ENCODE measurements around the gene CLDN15. TPM values are rescaled to one million over a fixed set of nuclear protein-coding genes. Genes with fewer than 3 reads are reported as not detected.
"Not testable (repeated sequence)": the region's sequence is repeated elsewhere in the genome, so short reads cannot be mapped to it uniquely, and the experiment has no call there.

Gene CLDN15
- polyA plus RNA-seq, 3 donors = 19.3 TPM; not detected in 2

DNA sequence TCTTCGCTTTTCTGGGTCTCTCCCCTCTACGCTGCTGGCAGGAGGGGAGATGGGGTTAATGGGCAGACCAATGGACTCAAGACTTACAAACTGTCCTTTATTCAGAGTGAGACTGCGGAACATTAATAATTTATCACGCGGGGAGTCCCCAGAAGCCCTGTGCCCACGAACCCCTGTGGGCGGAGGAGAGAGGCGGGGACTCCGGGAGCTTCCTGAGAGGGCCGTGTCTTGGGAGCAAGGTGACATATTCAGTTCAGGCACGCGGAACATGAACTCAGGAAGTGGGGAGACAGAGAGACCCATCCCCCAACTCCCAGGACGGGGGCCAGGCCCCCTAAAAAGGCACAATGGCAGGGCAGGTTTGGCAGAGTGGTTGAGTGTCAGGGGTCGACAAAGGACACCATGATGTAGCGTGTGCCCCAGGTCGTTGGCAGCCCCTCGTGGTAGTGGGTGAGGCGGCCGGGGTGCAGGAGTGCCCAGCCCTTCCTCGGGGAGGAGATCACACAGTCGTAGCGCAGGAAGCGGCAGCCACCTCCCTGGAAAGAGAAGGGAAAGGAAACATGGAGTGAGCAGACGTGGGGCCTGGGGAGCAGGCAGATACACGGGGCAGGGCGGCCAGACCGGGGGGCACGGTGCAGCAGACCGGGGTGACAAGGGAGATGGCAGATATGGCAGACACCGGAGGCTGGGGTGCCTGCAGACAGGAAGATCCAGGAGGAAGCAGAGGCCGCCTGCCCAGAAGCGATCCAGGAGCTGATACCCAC, 31.5 kb downstream of the CLDN15 start:
- intact Hi-C loops (cut with micrococcal nuclease) = no loop called here
- no peak overlapping the region for H3K4me3 Mint-ChIP-seq
- WGBS (ENCODE audit: insufficient coverage) = 93% methylated on average over 23 of the region's 32 CpGs

DNA sequence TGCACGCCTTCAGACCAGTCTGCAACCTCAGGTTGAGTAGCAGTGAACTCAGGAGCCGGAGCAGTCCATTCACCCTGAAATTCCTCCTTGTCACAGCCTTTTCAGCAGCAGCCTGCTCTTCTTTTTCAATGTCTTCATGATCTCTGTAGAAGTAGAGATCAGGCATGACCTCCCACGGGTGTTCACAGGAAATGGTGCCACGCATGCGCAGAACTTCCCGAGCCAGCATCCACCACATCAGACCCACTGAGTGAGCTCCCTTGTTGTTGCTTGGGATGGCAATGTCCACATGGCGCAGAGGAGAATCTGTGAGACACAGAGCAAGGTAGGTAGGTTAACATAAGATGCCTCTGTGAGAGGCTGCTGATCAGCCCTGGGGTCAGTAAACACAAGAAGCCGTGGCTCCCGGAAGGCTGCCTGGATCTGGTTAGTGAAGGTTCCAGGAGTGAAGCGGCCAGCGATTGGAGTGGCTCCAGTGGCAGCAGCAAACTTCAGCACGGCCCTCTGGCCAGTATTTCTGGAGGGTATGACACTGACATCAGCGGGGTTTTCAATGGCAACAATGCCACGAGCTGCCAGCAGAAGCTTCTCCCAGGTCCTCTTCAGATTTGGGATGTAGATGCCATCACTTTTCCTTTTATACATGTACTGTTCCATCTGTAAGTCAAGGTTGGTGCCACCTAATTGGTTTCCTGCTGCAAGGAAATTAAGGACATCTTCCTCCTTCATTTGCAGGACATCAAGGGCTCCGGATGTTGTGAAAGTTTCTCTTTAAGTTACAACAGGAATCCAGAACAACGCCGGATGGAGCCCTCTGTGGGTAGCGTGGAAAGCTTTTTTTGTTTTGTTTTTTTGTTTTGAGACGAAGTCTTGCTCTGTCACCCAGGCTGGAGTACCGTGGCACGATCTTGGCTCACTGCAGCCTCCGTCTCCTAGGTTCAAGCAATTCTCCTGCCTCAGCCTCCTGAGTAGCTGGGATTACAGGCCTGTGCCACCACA, 33.6 kb downstream of the CLDN15 start:
- intact Hi-C loops (cut with micrococcal nuclease); H2AFZ ChIP-seq (ENCODE audit: insufficient read depth, low read depth, low read length, poor library complexity, severe bottlenecking): not testable (repeated sequence)
- DNase-seq = peak; percentile 42 to 66 (median 63)

More for the DNA sequence above, 31.5 kb downstream of the CLDN15 start:
- Mint-ChIP-seq H3K36me3 (peaks cover 43 to 66% of the 10 kb centered on the region in 2 donors), H3K27ac (peak overlapping the region in 3 of 7 donors; percentile 37 to 69 (median 46)), H3K9me3 (peaks cover 0 to 6% (median 4%) of the 10 kb centered on the region in 7 donors), H3K4me1 (peaks cover 25% of the 10 kb centered on the region), H3K27me3 (ENCODE audit: low read depth in 3 of 3) (peaks cover 24 to 26% (median 25%) of the 10 kb centered on the region in 3 donors)
- Histone ChIP-seq H3K4me1 (ENCODE audit: control insufficient read depth in 1 of 2, insufficient read depth in 2 of 2, low read length in 2 of 2) (peaks cover 30 to 36% of the 10 kb centered on the region in 2 donors), H3K36me3 (replicated peaks in 1 of 2; ENCODE audit: control insufficient read depth in 1 of 2, insufficient read depth in 2 of 2, low read length in 2 of 2) (peaks cover 46 to 47% of the 10 kb centered on the region in 2 donors), H3K27ac (ENCODE audit: low read depth in 1 of 2, low read length in 2 of 2) (no peak overlapping the region), H2AFZ (ENCODE audit: insufficient read depth, low read depth, low read length, poor library complexity, severe bottlenecking) (no peak overlapping the region), H3K79me2 (ENCODE audit: insufficient read depth, low read length) (no peaks in the 10 kb centered on the region), H3K4me2 (replicated peaks; ENCODE audit: extremely low read depth, low read length, poor library complexity, severe bottlenecking) (no peak overlapping the region), H3K4me3 (replicated peaks in 1 of 3; ENCODE audit: low read depth in 2 of 3, low read length in 3 of 3) (no peak overlapping the region), H4K20me1 (ENCODE audit: insufficient read depth, low read length) (no peaks in the 10 kb centered on the region), H3K9me3 (replicated peaks in 1 of 2; ENCODE audit: control insufficient read depth in 1 of 2, insufficient read depth in 1 of 2, low read length in 2 of 2) (no peaks in the 10 kb centered on the region), H3K27me3 (ENCODE audit: control insufficient read depth in 2 of 2, insufficient read depth in 2 of 2, low read length in 2 of 2) (peaks cover 8 to 24% of the 10 kb centered on the region in 2 donors), H3K9ac (ENCODE audit: insufficient read depth, low read length, poor library complexity, severe bottlenecking) (no peak overlapping the region)
- DNase-seq = no peak
- TF ChIP-seq, protein P1, sequence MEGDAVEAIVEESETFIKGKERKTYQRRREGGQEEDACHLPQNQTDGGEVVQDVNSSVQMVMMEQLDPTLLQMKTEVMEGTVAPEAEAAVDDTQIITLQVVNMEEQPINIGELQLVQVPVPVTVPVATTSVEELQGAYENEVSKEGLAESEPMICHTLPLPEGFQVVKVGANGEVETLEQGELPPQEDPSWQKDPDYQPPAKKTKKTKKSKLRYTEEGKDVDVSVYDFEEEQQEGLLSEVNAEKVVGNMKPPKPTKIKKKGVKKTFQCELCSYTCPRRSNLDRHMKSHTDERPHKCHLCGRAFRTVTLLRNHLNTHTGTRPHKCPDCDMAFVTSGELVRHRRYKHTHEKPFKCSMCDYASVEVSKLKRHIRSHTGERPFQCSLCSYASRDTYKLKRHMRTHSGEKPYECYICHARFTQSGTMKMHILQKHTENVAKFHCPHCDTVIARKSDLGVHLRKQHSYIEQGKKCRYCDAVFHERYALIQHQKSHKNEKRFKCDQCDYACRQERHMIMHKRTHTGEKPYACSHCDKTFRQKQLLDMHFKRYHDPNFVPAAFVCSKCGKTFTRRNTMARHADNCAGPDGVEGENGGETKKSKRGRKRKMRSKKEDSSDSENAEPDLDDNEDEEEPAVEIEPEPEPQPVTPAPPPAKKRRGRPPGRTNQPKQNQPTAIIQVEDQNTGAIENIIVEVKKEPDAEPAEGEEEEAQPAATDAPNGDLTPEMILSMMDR (IDR thresholded peaks at IDR 0.05) = no peak

More for the DNA sequence above, 33.6 kb downstream of the CLDN15 start:
- H3K4me1 ChIP-seq (ENCODE audit: control insufficient read depth in 1 of 2, insufficient read depth in 2 of 2, low read length in 2 of 2) = peaks cover 33 to 42% of the 10 kb centered on the region in 2 donors
- H3K27ac ChIP-seq (ENCODE audit: low read depth in 1 of 2, low read length in 2 of 2) = peak overlapping the region; percentile 35 to 61
- H3K36me3 Mint-ChIP-seq = peaks cover 28 to 45% of the 10 kb centered on the region in 2 donors
- peaks cover 30% of the 10 kb centered on the region for H3K4me1 Mint-ChIP-seq
- not testable (repeated sequence) for H4K20me1 ChIP-seq (ENCODE audit: insufficient read depth, low read length); H3K79me2 ChIP-seq (ENCODE audit: insufficient read depth, low read length); H3K9me3 ChIP-seq (replicated peaks in 1 of 2; ENCODE audit: control insufficient read depth in 1 of 2, insufficient read depth in 1 of 2, low read length in 2 of 2); H3K4me2 ChIP-seq (replicated peaks; ENCODE audit: extremely low read depth, low read length, poor library complexity, severe bottlenecking)
- peak overlapping the region in 1 of 2 donors; percentile 46 for H3K4me3 Mint-ChIP-seq
- H3K27me3 Mint-ChIP-seq (ENCODE audit: low read depth in 3 of 3) = peaks cover 41 to 45% (median 45%) of the 10 kb centered on the region in 3 donors
- peak overlapping the region in 1 of 3 experiments; percentile 28 for H3K4me3 ChIP-seq (replicated peaks in 1 of 3; ENCODE audit: low read depth in 2 of 3, low read length in 3 of 3)
- WGBS (ENCODE audit: insufficient coverage) = 62% methylated on average over 13 of the region's 22 CpGs
- peak overlapping the region; percentile 8 for H3K9ac ChIP-seq (ENCODE audit: insufficient read depth, low read length, poor library complexity, severe bottlenecking)
- peaks cover 10 to 40% of the 10 kb centered on the region in 2 donors for H3K27me3 ChIP-seq (ENCODE audit: control insufficient read depth in 2 of 2, insufficient read depth in 2 of 2, low read length in 2 of 2)
- H3K36me3 ChIP-seq (replicated peaks in 1 of 2; ENCODE audit: control insufficient read depth in 1 of 2, insufficient read depth in 2 of 2, low read length in 2 of 2) = peaks cover 27% of the 10 kb centered on the region in 2 donors
- peak overlapping the region in 6 of 7 donors; percentile 13 to 69 (median 57) for H3K27ac Mint-ChIP-seq
- peaks cover 0 to 13% (median 7%) of the 10 kb centered on the region in 7 donors for H3K9me3 Mint-ChIP-seq

All from CD14-positive monocyte (primary cell).